Stimulated activated naive B cell treated with anti-CD40 and anti-IgM and Interleukin-4, amounts not matched to agents 10 μg/mL and 1 μg/mL and 100 μg/mL, for 72 hours (primary cell): ENCODE measurements around the gene CSRNP3.
A peak's percentile ranks its signal among the peaks of the same experiment; 100 is the strongest.
"Not testable (repeated sequence)": the region's sequence is repeated elsewhere in the genome, so short reads cannot be mapped to it uniquely, and the experiment has no call there.

Experiments
- ATAC-seq, 2 donors: fragments of 150-1000 bp; cut with Tn5 transposase; replicated peaks; 2 replicates each; pipeline ENCODE4 v1.10.0; 2021; ENCODE audit warnings: moderate library complexity in 1 of 2
- DNase-seq: peaks from one replicate; pipeline ENCODE4 v3.0.0; 2021
- H3K27ac Mint-ChIP-seq: one replicate; pipeline ENCODE4 v1.8.0; 2022; ENCODE audit warnings: mild to moderate bottlenecking, mixed read lengths
- H3K27me3 Mint-ChIP-seq, 2 donors: one replicate each; pipeline ENCODE4 v1.8.0; 2022; ENCODE audit warnings: mixed read lengths in 2 of 2
- H3K36me3 Mint-ChIP-seq, 2 donors: one replicate each; pipeline ENCODE4 v1.8.0; 2022; ENCODE audit warnings: mixed read lengths in 2 of 2, mild to moderate bottlenecking in 1 of 2
- H3K4me1 Mint-ChIP-seq, 2 donors: one replicate each; pipeline ENCODE4 v1.8.0; 2022; ENCODE audit warnings: mixed read lengths in 2 of 2, mild to moderate bottlenecking in 1 of 2
- H3K4me3 Mint-ChIP-seq, 2 donors: one replicate each; pipeline ENCODE4 v1.8.0; 2022; ENCODE audit warnings: mild to moderate bottlenecking in 2 of 2, mixed read lengths in 2 of 2, moderate library complexity in 1 of 2
- H3K9me3 Mint-ChIP-seq, 2 donors: one replicate each; pipeline ENCODE4 v1.8.0; 2022; ENCODE audit warnings: mixed read lengths in 2 of 2, mild to moderate bottlenecking in 1 of 2

The CSRNP3 gene

GRCh38 chr2:165662720-165663119, 193.2 kb downstream of the CSRNP3 start:
- DNase-seq (no peak), ATAC-seq (no peak)
- H3K4me3 Mint-ChIP-seq, result no peak overlapping the region
- peaks cover 5 to 8% of the 10 kb centered on the region in 2 donors for H3K27me3 Mint-ChIP-seq
- no peak overlapping the region for H3K27ac Mint-ChIP-seq
- peaks cover 10% of the 10 kb centered on the region in 2 donors for H3K4me1 Mint-ChIP-seq
- H3K9me3 Mint-ChIP-seq, result peaks cover 11 to 12% of the 10 kb centered on the region in 2 donors
- H3K36me3 Mint-ChIP-seq, result peaks cover 1 to 3% of the 10 kb centered on the region in 2 donors

GRCh38 chr2:165665614-165666013, 196.1 kb downstream of the CSRNP3 start:
- H3K4me3 Mint-ChIP-seq, result no peak overlapping the region
- peaks cover 2 to 7% of the 10 kb centered on the region in 2 donors for H3K4me1 Mint-ChIP-seq
- no peaks in the 10 kb centered on the region for H3K27me3 Mint-ChIP-seq
- DNase-seq (no peak), ATAC-seq (no peak)
- peaks cover 1 to 3% of the 10 kb centered on the region in 2 donors for H3K36me3 Mint-ChIP-seq
- peaks cover 12 to 13% of the 10 kb centered on the region in 2 donors for H3K9me3 Mint-ChIP-seq
- no peak overlapping the region for H3K27ac Mint-ChIP-seq

- H3K9me3 Mint-ChIP-seq, result peaks cover 12 to 14% of the 10 kb centered on the region in 2 donors
- H3K36me3 Mint-ChIP-seq, ATAC-seq, H3K27me3 Mint-ChIP-seq, H3K4me1 Mint-ChIP-seq, DNase-seq, H3K27ac Mint-ChIP-seq, H3K4me3 Mint-ChIP-seq: not testable (repeated sequence)
Measured at GRCh38 chr2:165666073-165666472, 196.6 kb downstream of the CSRNP3 start.

DNA sequence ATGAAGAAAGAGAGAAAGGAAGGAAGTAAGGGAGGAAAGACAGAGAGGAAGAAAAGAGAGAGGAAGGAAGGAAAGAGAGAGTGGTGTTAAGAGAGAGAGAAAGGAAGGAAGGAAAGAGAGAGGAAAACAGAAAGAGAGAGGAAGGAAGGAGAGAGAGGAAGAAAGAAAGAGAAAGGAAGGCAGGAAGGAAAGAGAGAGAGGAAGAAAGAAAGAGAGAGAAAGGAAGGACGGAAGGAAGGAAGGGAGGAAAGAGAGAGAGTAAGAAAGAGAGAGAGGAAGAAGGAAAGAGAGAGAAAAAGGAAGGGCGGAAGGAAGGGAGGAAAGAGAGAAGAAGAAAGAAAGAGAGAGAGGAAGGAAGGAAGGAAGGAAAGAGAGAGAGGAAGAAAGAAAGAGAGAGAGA, 197.1 kb downstream of the CSRNP3 start:
- Mint-ChIP-seq H3K27ac (no peak overlapping the region), H3K36me3 (peaks cover 2 to 7% of the 10 kb centered on the region in 2 donors), H3K27me3 (no peaks in the 10 kb centered on the region), H3K4me3 (no peak overlapping the region), H3K4me1 (peaks cover 3 to 8% of the 10 kb centered on the region in 2 donors), H3K9me3 (peaks cover 13 to 15% of the 10 kb centered on the region in 2 donors)
- ATAC-seq, result no peak
- no peak for DNase-seq

DNA sequence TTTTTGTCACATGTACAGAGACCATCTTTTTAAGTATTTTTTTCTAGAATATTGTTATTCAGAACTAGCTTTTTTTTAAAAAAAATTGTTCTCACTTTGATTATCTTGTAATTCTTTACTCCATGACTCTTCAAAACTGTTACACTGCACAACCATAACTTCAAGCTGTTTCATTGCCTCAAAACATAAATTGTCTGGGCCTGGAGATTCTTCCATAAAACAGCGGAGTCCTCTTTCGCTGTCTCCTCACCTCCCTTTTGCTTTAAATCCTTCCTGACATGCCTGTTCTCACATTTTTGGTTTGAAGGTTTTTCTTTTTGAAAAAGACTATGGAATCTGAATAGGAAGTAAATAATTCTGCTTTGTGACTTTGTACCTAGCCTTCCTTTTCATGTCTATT, 197.9 kb downstream of the CSRNP3 start:
- peaks cover 9 to 13% of the 10 kb centered on the region in 2 donors for H3K36me3 Mint-ChIP-seq
- H3K9me3 Mint-ChIP-seq, result peaks cover 20 to 23% of the 10 kb centered on the region in 2 donors
- DNase-seq, result no peak
- H3K27me3 Mint-ChIP-seq, result no peaks in the 10 kb centered on the region
- H3K4me3 Mint-ChIP-seq, result no peak overlapping the region
- H3K27ac Mint-ChIP-seq, result no peak overlapping the region
- no peak for ATAC-seq
- H3K4me1 Mint-ChIP-seq, result peaks cover 8 to 16% of the 10 kb centered on the region in 2 donors

DNA sequence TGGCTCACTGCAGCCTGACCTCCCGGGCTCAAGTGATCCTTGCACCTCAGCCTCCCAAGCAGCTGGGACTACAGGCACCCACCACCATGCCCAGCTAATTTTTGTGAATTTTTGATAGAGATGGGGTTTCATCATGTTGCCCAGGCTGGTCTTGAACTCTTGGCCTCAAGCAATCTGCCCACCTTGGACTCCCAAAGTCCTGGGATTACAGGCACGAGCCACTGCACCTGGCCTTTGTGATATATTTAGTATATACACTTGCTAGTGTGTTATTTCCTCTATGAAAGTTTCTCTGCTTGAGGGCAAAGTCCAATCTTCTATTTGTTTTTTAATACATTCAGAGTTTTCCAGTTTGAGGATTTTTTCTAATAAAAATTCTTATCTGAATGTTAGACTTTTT, 205.3 kb downstream of the CSRNP3 start:
- DNase-seq (no peak), ATAC-seq (no peak)
- H3K27me3 Mint-ChIP-seq, result no peaks in the 10 kb centered on the region
- H3K27ac Mint-ChIP-seq, result no peak overlapping the region
- no peak overlapping the region for H3K4me3 Mint-ChIP-seq
- peaks cover 15 to 31% of the 10 kb centered on the region in 2 donors for H3K4me1 Mint-ChIP-seq
- H3K36me3 Mint-ChIP-seq, result peaks cover 10 to 12% of the 10 kb centered on the region in 2 donors
- peaks cover 11 to 16% of the 10 kb centered on the region in 2 donors for H3K9me3 Mint-ChIP-seq

DNA sequence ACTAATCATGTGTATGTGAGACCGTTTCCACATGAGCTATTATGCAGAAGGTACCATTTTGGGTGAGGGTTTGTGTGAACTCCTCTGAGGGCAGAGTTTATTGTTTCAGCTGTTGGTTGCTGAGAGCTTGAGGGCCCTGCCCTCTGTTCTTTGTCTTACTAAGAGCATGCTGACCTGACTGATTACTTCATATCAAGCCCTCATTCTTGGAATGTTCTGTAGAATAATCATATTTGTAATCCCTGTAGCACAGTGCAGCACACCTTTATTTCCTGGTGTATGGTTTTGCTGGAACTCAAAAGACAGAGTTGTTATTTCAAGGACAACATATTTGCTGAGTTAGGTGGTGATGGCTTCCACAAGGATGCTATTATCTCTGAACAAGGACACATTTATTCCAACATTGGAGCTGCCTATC, 206.1 kb downstream of the CSRNP3 start:
- Mint-ChIP-seq H3K9me3 (peaks cover 11 to 14% of the 10 kb centered on the region in 2 donors), H3K4me1 (peaks cover 15 to 31% of the 10 kb centered on the region in 2 donors), H3K4me3 (no peak overlapping the region), H3K36me3 (peaks cover 10 to 12% of the 10 kb centered on the region in 2 donors), H3K27me3 (no peaks in the 10 kb centered on the region), H3K27ac (no peak overlapping the region)
- ATAC-seq (peak in 1 of 2 donors; percentile 23), DNase-seq (no peak)

GRCh38 chr2:165678882-165679281, 209.4 kb downstream of the CSRNP3 start:
- Mint-ChIP-seq H3K4me3 (no peak overlapping the region), H3K36me3 (no peaks in the 10 kb centered on the region), H3K4me1 (peaks cover 4 to 10% of the 10 kb centered on the region in 2 donors), H3K9me3 (no peaks in the 10 kb centered on the region), H3K27ac (no peak overlapping the region), H3K27me3 (no peaks in the 10 kb centered on the region)
- DNase-seq (no peak), ATAC-seq (no peak)

DNA sequence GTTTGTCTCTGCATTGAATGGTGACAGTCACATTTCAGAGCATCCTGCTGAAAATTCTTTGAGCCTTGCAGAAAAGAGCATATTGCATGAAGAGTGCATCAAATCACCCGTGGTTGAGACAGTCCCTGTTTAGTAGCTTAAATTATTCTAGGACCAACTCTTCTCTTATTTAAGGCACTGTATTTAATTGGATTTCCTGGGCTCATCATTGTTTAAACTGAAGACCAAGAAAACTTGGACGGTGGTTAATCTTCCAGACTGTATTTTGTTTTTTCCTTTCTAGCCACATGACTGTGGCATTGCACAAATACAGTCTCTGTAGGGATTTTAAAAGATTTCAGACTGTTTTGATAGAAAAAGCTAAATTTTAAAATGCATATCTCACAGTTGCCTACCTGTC, 210.1 kb downstream of the CSRNP3 start:
- H3K9me3 Mint-ChIP-seq, result no peaks in the 10 kb centered on the region
- H3K27ac Mint-ChIP-seq, result no peak overlapping the region
- no peak for DNase-seq
- H3K4me3 Mint-ChIP-seq, result no peak overlapping the region
- ATAC-seq, result no peak
- H3K27me3 Mint-ChIP-seq, result no peaks in the 10 kb centered on the region
- H3K36me3 Mint-ChIP-seq, result no peaks in the 10 kb centered on the region
- peaks cover 0 to 10% of the 10 kb centered on the region in 2 donors for H3K4me1 Mint-ChIP-seq

DNA sequence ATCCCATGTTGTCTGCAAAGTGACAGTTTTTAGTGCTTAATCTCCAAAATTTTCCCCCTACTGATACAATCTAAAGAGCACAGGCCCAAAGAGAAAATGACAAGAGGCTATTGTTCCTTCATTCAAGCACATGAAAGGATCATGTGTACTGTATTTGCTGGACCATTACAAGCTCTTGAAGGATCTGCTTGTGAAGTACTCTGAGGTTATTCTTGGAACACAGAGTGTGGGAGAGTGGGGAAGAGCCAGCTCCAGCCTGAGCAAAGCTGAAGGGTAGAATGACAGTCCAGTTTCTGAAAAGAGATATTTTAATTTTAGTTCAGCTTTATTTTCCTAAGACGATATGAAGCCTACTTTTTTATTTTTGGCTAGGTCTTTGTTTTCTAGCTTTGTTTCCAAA, 212.3 kb downstream of the CSRNP3 start:
- Mint-ChIP-seq H3K27ac (no peak overlapping the region), H3K27me3 (no peaks in the 10 kb centered on the region), H3K4me3 (no peak overlapping the region), H3K4me1 (no peaks in the 10 kb centered on the region), H3K9me3 (no peaks in the 10 kb centered on the region), H3K36me3 (no peaks in the 10 kb centered on the region)
- ATAC-seq (no peak), DNase-seq (no peak)

DNA sequence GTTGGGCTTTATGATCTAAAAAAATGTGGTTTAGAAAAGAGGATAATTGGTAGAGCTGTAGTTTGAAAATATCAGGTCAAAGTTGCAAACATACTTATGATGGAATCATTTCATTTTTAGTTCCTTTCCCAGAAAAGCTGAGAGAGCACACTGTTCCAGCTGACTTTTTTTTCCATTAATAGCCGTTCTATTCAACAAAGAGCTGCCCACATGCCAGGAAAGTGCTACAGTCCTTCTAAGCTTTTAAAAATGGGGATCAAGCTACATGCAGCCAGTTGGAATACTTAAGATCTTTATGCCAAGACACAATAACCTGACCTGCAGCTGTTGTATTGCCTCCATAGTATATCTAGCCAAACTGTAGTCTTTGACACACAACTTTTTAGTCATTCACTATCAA, 213.0 kb downstream of the CSRNP3 start:
- DNase-seq, result no peak
- H3K36me3 Mint-ChIP-seq, result no peaks in the 10 kb centered on the region
- no peak overlapping the region for H3K4me3 Mint-ChIP-seq
- ATAC-seq, result no peak
- no peak overlapping the region for H3K27ac Mint-ChIP-seq
- H3K27me3 Mint-ChIP-seq, result no peaks in the 10 kb centered on the region
- H3K9me3 Mint-ChIP-seq, result no peaks in the 10 kb centered on the region
- H3K4me1 Mint-ChIP-seq, result no peaks in the 10 kb centered on the region

- no peaks in the 10 kb centered on the region for H3K9me3 Mint-ChIP-seq
- H3K27ac Mint-ChIP-seq, result no peak overlapping the region
- no peak overlapping the region for H3K4me3 Mint-ChIP-seq
- no peaks in the 10 kb centered on the region for H3K36me3 Mint-ChIP-seq
- DNase-seq (no peak), ATAC-seq (no peak)
- H3K4me1 Mint-ChIP-seq, result no peaks in the 10 kb centered on the region
- H3K27me3 Mint-ChIP-seq, result no peaks in the 10 kb centered on the region
Measured at GRCh38 chr2:165686800-165687199, 217.3 kb downstream of the CSRNP3 start.

DNA sequence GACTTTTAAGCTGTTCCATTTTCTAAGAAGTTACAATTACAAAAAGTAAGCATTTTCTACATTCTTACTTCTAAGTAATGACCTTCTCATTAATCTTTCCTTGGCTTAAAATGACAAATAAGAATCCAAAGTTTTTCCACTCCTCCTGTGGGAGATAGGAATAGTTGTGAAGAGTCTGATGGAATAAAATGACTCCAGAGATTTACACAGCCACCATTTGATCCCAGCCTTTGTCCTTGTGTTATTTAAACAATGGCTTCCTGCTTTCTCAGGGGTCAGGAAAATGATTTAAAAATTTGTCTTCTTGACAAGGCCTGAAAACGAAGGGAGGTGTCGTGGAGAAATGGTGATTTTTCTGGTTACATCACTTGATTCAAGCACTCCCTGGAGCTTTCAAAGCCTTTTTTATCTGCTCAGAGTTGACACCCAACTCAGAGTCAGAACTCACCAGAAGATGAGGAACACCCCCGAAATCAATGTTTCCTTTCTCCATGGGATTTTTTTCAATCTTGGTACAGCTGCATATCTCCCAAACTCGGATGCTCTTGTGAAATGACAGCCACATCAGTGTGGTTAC, 218.0 kb downstream of the CSRNP3 start:
- no peaks in the 10 kb centered on the region for H3K36me3 Mint-ChIP-seq
- H3K27me3 Mint-ChIP-seq, result no peaks in the 10 kb centered on the region
- no peak overlapping the region for H3K27ac Mint-ChIP-seq
- no peak overlapping the region for H3K4me3 Mint-ChIP-seq
- H3K9me3 Mint-ChIP-seq, result no peaks in the 10 kb centered on the region
- no peak for DNase-seq
- H3K4me1 Mint-ChIP-seq, result no peaks in the 10 kb centered on the region
- ATAC-seq, result no peak

- Mint-ChIP-seq H3K27ac (no peak overlapping the region), H3K36me3 (no peaks in the 10 kb centered on the region), H3K4me3 (no peak overlapping the region), H3K9me3 (no peaks in the 10 kb centered on the region), H3K27me3 (no peaks in the 10 kb centered on the region), H3K4me1 (no peaks in the 10 kb centered on the region)
- no peak for DNase-seq
- ATAC-seq, result no peak
Measured at GRCh38 chr2:165691615-165692014, 222.1 kb downstream of the CSRNP3 start.

- no peak for DNase-seq
- Mint-ChIP-seq H3K27me3 (no peaks in the 10 kb centered on the region), H3K9me3 (no peaks in the 10 kb centered on the region), H3K27ac (no peak overlapping the region), H3K4me3 (no peak overlapping the region), H3K36me3 (no peaks in the 10 kb centered on the region), H3K4me1 (no peaks in the 10 kb centered on the region)
- no peak for ATAC-seq
Measured at GRCh38 chr2:165692906-165693305, 223.4 kb downstream of the CSRNP3 start.

DNA sequence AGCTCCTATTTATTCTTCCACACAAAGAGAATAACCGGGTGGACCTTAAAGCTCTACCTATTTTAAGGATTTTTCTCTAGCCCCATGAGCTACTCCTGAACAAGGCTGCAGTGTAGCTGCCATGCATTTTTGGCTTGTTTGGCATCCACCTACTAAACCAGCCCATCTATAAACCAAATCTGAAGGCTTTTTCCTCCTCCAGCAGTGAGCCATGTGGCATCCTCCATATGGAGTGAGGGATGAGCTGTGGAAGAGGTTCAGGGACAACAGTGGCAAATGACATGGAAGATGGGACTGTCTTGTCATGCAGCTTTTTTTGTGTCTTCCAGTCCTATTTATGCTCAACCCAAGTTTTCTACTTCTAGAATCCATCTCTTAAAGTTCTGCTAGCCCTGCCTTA, 224.3 kb downstream of the CSRNP3 start:
- Mint-ChIP-seq H3K4me1 (no peaks in the 10 kb centered on the region), H3K27ac (no peak overlapping the region)
- no peak for ATAC-seq

More for the DNA sequence above, 224.3 kb downstream of the CSRNP3 start:
- no peak for DNase-seq
- H3K27me3 Mint-ChIP-seq, result no peaks in the 10 kb centered on the region
- H3K9me3 Mint-ChIP-seq, result no peaks in the 10 kb centered on the region
- H3K36me3 Mint-ChIP-seq, result no peaks in the 10 kb centered on the region
- no peak overlapping the region for H3K4me3 Mint-ChIP-seq
